IMR-90 (cell line): ENCODE data around the gene KIF13A.
"Not testable (repeated sequence)": the region's sequence is repeated elsewhere in the genome, so short reads cannot be mapped to it uniquely, and the experiment has no call there.

ENCODE experiments used
- BHLHE40 ChIP-seq: fragments of 150-350 bp; IDR thresholded peaks from 2 replicates; pipeline ENCODE4 v1.6.1; 2016; ENCODE audit warnings: mild to moderate bottlenecking, low read depth, low read length
- CEBPB ChIP-seq: IDR thresholded peaks from 2 replicates; pipeline ENCODE4 v1.6.1; 2012; ENCODE audit warnings: low read depth, low read length, improper control_type of control experiment
- CHD1 ChIP-seq: IDR thresholded peaks from 2 replicates; pipeline ENCODE4 v1.6.1; 2012; ENCODE audit warnings: low read depth, low read length, improper control_type of control experiment
- FOS ChIP-seq: fragments of 150-350 bp; IDR thresholded peaks from 2 replicates; pipeline ENCODE4 v1.6.1; 2016; ENCODE audit warnings: low read depth, low read length
- MAFK ChIP-seq: IDR thresholded peaks from 2 replicates; pipeline ENCODE4 v1.6.1; 2012; ENCODE audit warnings: low read depth, low read length, improper control_type of control experiment
- MXI1 ChIP-seq: IDR thresholded peaks from 2 replicates; pipeline ENCODE4 v1.6.1; 2012; ENCODE audit warnings: low read depth, mild to moderate bottlenecking, low read length, moderate library complexity, borderline replicate concordance
- POLR2A ChIP-seq: IDR thresholded peaks from 2 replicates; pipeline ENCODE4 v1.6.1; 2012; ENCODE audit warnings: mild to moderate bottlenecking, low read depth, low read length
- RCOR1 ChIP-seq: IDR thresholded peaks from 2 replicates; pipeline ENCODE4 v1.6.1; 2012; ENCODE audit warnings: mild to moderate bottlenecking, low read length, improper control_type of control experiment; ENCODE audit not compliant: insufficient replicate concordance
- RFX5 ChIP-seq: IDR thresholded peaks from 2 replicates; pipeline ENCODE4 v1.8.0; 2012; ENCODE audit warnings: low read depth, mild to moderate bottlenecking, low read length, moderate library complexity
- SMC3 ChIP-seq: fragments of 150-350 bp; IDR thresholded peaks from 2 replicates; pipeline ENCODE4 v1.6.1; 2016; ENCODE audit warnings: low read depth, mild to moderate bottlenecking, antibody characterized with exemption, low read length, moderate library complexity
- TF ChIP-seq, protein P1 (sequence below): conservative IDR thresholded peaks from 2 replicates; pipeline ENCODE4 v1.5.1; 2012; ENCODE audit warnings: mild to moderate bottlenecking, low read depth, low read length, improper control_type of control experiment
- TF ChIP-seq, protein P2 (sequence below): fragments of 150-350 bp; IDR thresholded peaks from 2 replicates; pipeline ENCODE4 v1.6.1; 2017; ENCODE audit warnings: mild to moderate bottlenecking, antibody characterized with exemption, low read length, low read depth
- TF ChIP-seq, protein P3 (sequence below): fragments of 150-350 bp; IDR thresholded peaks from 2 replicates; pipeline ENCODE4 v1.6.1; 2016; ENCODE audit warnings: low read depth, mild to moderate bottlenecking, low read length, moderate library complexity, borderline replicate concordance

DNA sequence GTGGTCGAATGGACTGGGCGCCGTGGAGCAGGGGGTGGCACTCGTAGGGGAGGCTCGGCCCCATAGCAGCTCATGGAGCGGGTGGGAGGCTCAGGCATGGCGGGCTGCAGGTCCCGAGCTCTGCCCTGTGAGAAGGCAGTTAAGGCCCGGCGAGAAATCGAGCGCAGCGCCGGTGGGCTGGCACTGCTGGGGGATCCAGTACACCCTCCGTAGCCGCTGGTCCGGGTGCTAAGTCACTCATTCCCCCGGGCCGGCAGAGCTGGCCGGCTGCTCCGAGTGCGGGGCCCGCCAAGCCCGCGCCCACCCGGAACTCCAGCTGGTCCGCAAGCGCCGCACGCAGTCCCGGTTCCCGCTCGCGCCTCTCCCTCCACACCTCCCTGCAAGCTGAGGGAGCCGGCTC lies 242.1 kb downstream of the KIF13A start:
- not testable (repeated sequence) for TF ChIP-seq POLR2A, RFX5, RCOR1, CEBPB, BHLHE40, SMC3, MAFK, FOS, CHD1, MXI1
- TF ChIP-seq, protein P1, sequence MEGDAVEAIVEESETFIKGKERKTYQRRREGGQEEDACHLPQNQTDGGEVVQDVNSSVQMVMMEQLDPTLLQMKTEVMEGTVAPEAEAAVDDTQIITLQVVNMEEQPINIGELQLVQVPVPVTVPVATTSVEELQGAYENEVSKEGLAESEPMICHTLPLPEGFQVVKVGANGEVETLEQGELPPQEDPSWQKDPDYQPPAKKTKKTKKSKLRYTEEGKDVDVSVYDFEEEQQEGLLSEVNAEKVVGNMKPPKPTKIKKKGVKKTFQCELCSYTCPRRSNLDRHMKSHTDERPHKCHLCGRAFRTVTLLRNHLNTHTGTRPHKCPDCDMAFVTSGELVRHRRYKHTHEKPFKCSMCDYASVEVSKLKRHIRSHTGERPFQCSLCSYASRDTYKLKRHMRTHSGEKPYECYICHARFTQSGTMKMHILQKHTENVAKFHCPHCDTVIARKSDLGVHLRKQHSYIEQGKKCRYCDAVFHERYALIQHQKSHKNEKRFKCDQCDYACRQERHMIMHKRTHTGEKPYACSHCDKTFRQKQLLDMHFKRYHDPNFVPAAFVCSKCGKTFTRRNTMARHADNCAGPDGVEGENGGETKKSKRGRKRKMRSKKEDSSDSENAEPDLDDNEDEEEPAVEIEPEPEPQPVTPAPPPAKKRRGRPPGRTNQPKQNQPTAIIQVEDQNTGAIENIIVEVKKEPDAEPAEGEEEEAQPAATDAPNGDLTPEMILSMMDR = not testable (repeated sequence)
- TF ChIP-seq, protein P2, sequence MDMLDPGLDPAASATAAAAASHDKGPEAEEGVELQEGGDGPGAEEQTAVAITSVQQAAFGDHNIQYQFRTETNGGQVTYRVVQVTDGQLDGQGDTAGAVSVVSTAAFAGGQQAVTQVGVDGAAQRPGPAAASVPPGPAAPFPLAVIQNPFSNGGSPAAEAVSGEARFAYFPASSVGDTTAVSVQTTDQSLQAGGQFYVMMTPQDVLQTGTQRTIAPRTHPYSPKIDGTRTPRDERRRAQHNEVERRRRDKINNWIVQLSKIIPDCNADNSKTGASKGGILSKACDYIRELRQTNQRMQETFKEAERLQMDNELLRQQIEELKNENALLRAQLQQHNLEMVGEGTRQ = not testable (repeated sequence)
- TF ChIP-seq, protein P3, sequence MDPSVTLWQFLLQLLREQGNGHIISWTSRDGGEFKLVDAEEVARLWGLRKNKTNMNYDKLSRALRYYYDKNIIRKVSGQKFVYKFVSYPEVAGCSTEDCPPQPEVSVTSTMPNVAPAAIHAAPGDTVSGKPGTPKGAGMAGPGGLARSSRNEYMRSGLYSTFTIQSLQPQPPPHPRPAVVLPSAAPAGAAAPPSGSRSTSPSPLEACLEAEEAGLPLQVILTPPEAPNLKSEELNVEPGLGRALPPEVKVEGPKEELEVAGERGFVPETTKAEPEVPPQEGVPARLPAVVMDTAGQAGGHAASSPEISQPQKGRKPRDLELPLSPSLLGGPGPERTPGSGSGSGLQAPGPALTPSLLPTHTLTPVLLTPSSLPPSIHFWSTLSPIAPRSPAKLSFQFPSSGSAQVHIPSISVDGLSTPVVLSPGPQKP = not testable (repeated sequence)
